DOHH2 (cell line): ENCODE data around the gene SCAF4.

Experiments
- H3F3A ChIP-seq: fragments of 200-600 bp; sonication (generic), shearing (Covaris generic); 2 replicates; pipeline ENCODE4 v1.6.0; 2016; ENCODE audit warnings: antibody characterized with exemption, mild to moderate bottlenecking; ENCODE audit not compliant: control insufficient read depth, insufficient read depth
- H3K27ac ChIP-seq: fragments of 200-600 bp; sonication (generic); 2 replicates; pipeline ENCODE4 v1.5.1; 2014; ENCODE audit warnings: low read depth, mild to moderate bottlenecking, low read length, moderate library complexity
- H3K27me3 ChIP-seq: fragments of 200-600 bp; sonication (generic); 2 replicates; pipeline ENCODE4 v1.6.1; 2014; ENCODE audit warnings: mild to moderate bottlenecking, low read length, mixed read lengths; ENCODE audit not compliant: control insufficient read depth
- H3K36me3 ChIP-seq: fragments of 200-600 bp; sonication (generic); 2 replicates; pipeline ENCODE4 v1.6.1; 2014; ENCODE audit warnings: mild to moderate bottlenecking, low read length, moderate library complexity, mixed read lengths; ENCODE audit not compliant: control insufficient read depth
- H3K4me1 ChIP-seq: fragments of 200-600 bp; sonication (generic); 2 replicates; pipeline ENCODE4 v1.6.1; 2014; ENCODE audit warnings: mild to moderate bottlenecking, low read length, mixed read lengths; ENCODE audit not compliant: control insufficient read depth
- H3K4me2 ChIP-seq: fragments of 200-600 bp; sonication (generic); 2 replicates; pipeline ENCODE4 v1.6.0; 2014; ENCODE audit warnings: mild to moderate bottlenecking, low read length, moderate library complexity
- H3K4me3 ChIP-seq: fragments of 200-600 bp; sonication (generic); 2 replicates; pipeline ENCODE4 v1.5.1; 2014; ENCODE audit warnings: mild to moderate bottlenecking, low read length, mixed read lengths
- H3K79me2 ChIP-seq: fragments of 200-600 bp; sonication (generic); 2 replicates; pipeline ENCODE4 v1.6.1; 2014; ENCODE audit warnings: mild to moderate bottlenecking, low read length, mixed read lengths; ENCODE audit not compliant: control insufficient read depth
- H3K9me2 ChIP-seq: fragments of 200-600 bp; sonication (generic); replicated peaks from 2 replicates; pipeline ENCODE4 v1.6.1; 2014; ENCODE audit warnings: mild to moderate bottlenecking, low read length, mixed read lengths; ENCODE audit not compliant: control insufficient read depth
- H3K9me3 ChIP-seq: fragments of 200-600 bp; sonication (generic); 2 replicates; pipeline ENCODE4 v1.6.1; 2014; ENCODE audit warnings: antibody characterized with exemption, low read length, mixed read lengths; ENCODE audit not compliant: control insufficient read depth, insufficient read depth
- H4K20me1 ChIP-seq: fragments of 200-600 bp; sonication (generic); 2 replicates; pipeline ENCODE4 v1.6.0; 2014; ENCODE audit warnings: low read depth, mild to moderate bottlenecking, antibody characterized with exemption, low read length, moderate library complexity; ENCODE audit not compliant: control insufficient read depth, insufficient read depth
- EZH2phosphoT487 ChIP-seq: fragments of 200-600 bp; sonication (generic); IDR thresholded peaks from 2 replicates; pipeline ENCODE4 v1.6.1; 2017; ENCODE audit warnings: borderline replicate concordance, mild to moderate bottlenecking, antibody characterized with exemption, low read length, moderate library complexity, mixed read lengths
- TF ChIP-seq, protein P1 (sequence below): fragments of 200-600 bp; sonication (generic); IDR thresholded peaks from one replicate; pipeline ENCODE4 v1.5.1; 2014; ENCODE audit warnings: antibody characterized with exemption, mild to moderate bottlenecking, low read depth, low read length; ENCODE audit not compliant: poor library complexity, severe bottlenecking

The SCAF4 gene

GRCh38 chr21:31716106-31716505, 15.8 kb downstream of the SCAF4 start:
- Histone ChIP-seq H3K79me2 (peaks cover 100% of the 10 kb centered on the region), H3F3A (peaks cover 6% of the 10 kb centered on the region), H3K27me3 (no peaks in the 10 kb centered on the region), H3K4me2 (peak overlapping the region; percentile 48), H3K9me3 (no peaks in the 10 kb centered on the region), H3K4me1 (peaks cover 86% of the 10 kb centered on the region), H3K4me3 (peak overlapping the region; percentile 19), H3K27ac (0 out of 2 replicates have a peak overlapping the region, but pooled peaks have one; percentile 0), H3K36me3 (peaks cover 37% of the 10 kb centered on the region), H3K9me2 (no peaks in the 10 kb centered on the region), H4K20me1 (peaks cover 61% of the 10 kb centered on the region)
- no peak for TF ChIP-seq EZH2phosphoT487

GRCh38 chr21:31714741-31715365, 17.1 kb downstream of the SCAF4 start:
- peaks cover 87% of the 10 kb centered on the region for H3K4me1 ChIP-seq
- H3K9me3 ChIP-seq, result no peaks in the 10 kb centered on the region
- H3F3A ChIP-seq, result peaks cover 3% of the 10 kb centered on the region; the same call in 1 of the 2 replicates
- no peak overlapping the region for H3K27ac ChIP-seq
- H3K27me3 ChIP-seq, result no peaks in the 10 kb centered on the region
- H3K4me3 ChIP-seq, result no peak overlapping the region
- no peaks in the 10 kb centered on the region for H3K9me2 ChIP-seq
- peaks cover 64% of the 10 kb centered on the region for H4K20me1 ChIP-seq
- peaks cover 31% of the 10 kb centered on the region for H3K36me3 ChIP-seq
- no peak for TF ChIP-seq EZH2phosphoT487
- TF ChIP-seq, protein P1, sequence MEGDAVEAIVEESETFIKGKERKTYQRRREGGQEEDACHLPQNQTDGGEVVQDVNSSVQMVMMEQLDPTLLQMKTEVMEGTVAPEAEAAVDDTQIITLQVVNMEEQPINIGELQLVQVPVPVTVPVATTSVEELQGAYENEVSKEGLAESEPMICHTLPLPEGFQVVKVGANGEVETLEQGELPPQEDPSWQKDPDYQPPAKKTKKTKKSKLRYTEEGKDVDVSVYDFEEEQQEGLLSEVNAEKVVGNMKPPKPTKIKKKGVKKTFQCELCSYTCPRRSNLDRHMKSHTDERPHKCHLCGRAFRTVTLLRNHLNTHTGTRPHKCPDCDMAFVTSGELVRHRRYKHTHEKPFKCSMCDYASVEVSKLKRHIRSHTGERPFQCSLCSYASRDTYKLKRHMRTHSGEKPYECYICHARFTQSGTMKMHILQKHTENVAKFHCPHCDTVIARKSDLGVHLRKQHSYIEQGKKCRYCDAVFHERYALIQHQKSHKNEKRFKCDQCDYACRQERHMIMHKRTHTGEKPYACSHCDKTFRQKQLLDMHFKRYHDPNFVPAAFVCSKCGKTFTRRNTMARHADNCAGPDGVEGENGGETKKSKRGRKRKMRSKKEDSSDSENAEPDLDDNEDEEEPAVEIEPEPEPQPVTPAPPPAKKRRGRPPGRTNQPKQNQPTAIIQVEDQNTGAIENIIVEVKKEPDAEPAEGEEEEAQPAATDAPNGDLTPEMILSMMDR, result no peak
- 0 out of 2 replicates have a peak overlapping the region, but pooled peaks have one; percentile 0 for H3K4me2 ChIP-seq
- peaks cover 100% of the 10 kb centered on the region for H3K79me2 ChIP-seq

DNA sequence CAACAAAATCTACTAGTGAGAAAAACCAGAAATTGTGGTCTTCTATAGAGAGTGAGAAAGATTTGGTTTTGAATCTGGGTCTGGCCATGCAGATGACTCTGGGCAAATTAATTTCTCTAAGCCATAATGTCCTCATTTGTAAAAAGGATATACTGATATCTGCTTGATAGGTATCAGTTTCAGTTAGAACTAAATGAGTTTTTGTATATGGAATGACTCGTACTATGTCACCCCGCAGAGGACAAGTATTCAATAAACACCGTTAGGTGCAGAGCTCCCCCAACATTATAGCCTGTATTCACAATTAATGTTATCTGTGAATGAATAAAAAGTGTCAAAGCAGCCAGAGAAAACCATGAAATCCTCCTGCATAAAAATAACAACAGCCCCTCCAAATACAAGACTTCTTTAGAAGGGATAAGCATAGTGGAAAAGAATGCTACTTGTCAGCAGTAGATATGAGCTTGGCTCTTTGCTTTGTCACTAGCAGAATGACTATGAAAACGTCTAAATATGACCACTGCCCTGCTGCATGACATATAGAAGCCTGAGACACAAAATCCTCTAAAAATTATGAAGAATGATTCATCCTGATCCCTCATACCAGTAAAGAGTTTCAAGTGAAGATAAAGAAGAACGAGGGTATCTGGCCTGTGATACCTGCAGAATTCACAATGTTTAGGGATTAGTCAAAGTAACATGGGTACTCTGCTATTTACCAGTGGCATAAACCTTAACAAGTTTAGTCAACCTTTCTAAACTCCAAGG, 17.8 kb downstream of the SCAF4 start:
- Histone ChIP-seq H3K27ac (no peak overlapping the region), H3K4me2 (0 out of 2 replicates have a peak overlapping the region, but pooled peaks have one; percentile 0), H3K4me3 (no peak overlapping the region), H4K20me1 (peaks cover 70% of the 10 kb centered on the region), H3K36me3 (peaks cover 30% of the 10 kb centered on the region), H3F3A (peaks cover 3% of the 10 kb centered on the region; the same call in 1 of the 2 replicates), H3K79me2 (peaks cover 100% of the 10 kb centered on the region), H3K9me2 (no peaks in the 10 kb centered on the region), H3K4me1 (peaks cover 87% of the 10 kb centered on the region), H3K27me3 (no peaks in the 10 kb centered on the region), H3K9me3 (no peaks in the 10 kb centered on the region)
- TF ChIP-seq EZH2phosphoT487, result no peak
- TF ChIP-seq, protein P1, result no peak

DNA sequence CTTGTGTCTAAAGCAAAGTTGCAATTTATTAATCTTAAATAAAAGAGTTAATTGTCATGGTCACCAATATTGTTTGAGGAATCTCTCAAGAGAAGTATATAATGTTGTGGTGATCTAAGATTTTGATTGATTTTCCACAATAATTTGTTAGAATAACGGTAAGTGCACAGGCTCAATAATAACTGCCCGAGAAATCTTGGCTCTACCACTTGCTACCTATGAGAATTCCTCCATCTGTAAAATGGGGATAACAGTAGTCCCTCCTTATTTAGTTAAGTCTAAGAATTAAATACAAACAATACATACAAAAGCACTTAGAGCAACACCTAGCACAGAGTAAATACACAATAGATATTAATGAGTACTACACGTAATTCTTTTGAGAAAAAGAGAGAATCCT, 18.8 kb downstream of the SCAF4 start:
- H3K27ac ChIP-seq, result no peak overlapping the region
- H3K36me3 ChIP-seq, result peaks cover 30% of the 10 kb centered on the region
- H3K79me2 ChIP-seq, result peaks cover 100% of the 10 kb centered on the region
- H4K20me1 ChIP-seq, result peaks cover 67% of the 10 kb centered on the region
- H3K27me3 ChIP-seq, result no peaks in the 10 kb centered on the region
- no peak for TF ChIP-seq EZH2phosphoT487
- TF ChIP-seq, protein P1, result no peak
- no peak overlapping the region for H3K4me2 ChIP-seq
- peaks cover 3% of the 10 kb centered on the region; the same call in 1 of the 2 replicates for H3F3A ChIP-seq
- no peaks in the 10 kb centered on the region for H3K9me2 ChIP-seq
- H3K9me3 ChIP-seq, result no peaks in the 10 kb centered on the region
- H3K4me1 ChIP-seq, result peaks cover 84% of the 10 kb centered on the region
- H3K4me3 ChIP-seq, result no peak overlapping the region
